AG08396 (cell line): ENCODE measurements around the gene DIAPH3.
"Not testable (repeated sequence)": the region's sequence is repeated elsewhere in the genome, so short reads cannot be mapped to it uniquely, and the experiment has no call there.

Source experiments
- DNase-seq: peaks from one replicate; pipeline ENCODE4 v3.0.0; 2012; ENCODE audit warnings: low spot score, mixed read lengths

The DIAPH3 gene

DNA sequence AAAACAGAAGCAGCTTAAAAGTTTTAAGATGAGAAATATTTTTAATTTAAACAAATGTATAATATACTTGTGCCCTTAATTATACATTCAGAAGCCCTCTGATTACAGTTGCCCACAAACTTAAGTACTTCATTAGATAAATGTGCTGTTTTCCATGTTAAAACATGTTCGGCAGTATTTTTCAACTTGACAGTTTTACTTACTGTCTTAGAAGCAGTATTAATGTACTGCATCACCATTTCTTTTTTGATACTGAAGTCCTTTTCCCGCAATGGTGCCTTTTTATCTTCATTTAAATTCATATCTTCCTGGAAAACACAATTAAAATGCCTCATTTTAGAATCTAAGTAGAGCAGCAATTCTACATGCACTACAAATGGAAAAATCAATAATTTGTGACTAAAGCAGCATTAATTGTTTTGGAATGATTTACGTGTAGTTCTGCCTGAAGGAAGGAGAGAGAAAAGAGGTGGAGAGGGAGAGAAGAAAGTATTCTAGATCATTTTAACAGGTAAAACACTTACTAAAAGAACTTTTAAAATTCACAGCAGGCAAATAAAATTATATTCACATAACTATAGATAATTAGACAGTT is 70.2 kb downstream of the DIAPH3 start:
- no peak for DNase-seq

DNA sequence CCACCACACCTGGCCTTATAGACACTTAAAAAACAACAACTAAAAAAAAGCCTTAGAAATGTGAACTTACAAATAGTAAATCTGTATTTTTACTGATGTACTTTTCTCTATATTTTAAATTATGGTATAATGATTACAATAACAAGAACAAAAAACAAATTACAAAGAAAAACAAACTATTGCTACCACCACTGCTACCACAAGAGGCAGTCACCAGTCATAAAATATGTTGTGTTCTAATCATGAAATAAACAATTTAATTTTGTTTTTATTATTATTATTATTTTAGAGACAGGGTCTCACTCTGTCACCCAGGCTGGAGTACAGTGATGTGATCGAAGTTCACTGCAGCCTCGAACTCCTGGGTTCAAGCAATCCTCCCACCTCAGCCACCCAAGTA is 72.2 kb downstream of the DIAPH3 start:
- DNase-seq, result no peak

- peak; percentile 21 for DNase-seq
These were observed 73.2 kb downstream of the DIAPH3 start for GRCh38 chr13:60090574-60090973.

GRCh38 chr13:60083780-60084179 is 79.9 kb downstream of the DIAPH3 start:
- not testable (repeated sequence) for DNase-seq

GRCh38 chr13:60080850-60081249 is 82.9 kb downstream of the DIAPH3 start:
- no peak for DNase-seq

GRCh38 chr13:60078226-60078625 is 85.5 kb downstream of the DIAPH3 start:
- no peak for DNase-seq

GRCh38 chr13:60075850-60076249 is 87.9 kb downstream of the DIAPH3 start:
- no peak for DNase-seq

- no peak for DNase-seq
These were observed 89.3 kb downstream of the DIAPH3 start for GRCh38 chr13:60074397-60074796.

DNA sequence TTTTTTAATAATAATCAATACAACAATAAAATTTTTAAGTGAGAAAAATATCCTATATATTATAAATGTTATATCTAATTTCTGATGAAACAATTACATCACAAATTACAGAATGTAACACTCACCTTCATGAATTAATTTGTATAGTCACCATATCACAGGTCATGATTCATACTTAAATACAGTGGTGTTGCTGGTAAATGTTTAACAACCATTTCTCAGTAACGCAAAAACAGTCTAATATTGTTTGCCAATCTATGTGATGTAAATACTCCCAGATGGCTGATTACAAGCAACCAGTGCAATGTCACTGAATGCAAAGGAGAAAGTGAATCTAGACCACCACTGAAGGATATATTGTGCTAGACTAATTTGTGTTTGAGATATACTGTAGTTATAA is 97.5 kb downstream of the DIAPH3 start:
- no peak for DNase-seq

DNA sequence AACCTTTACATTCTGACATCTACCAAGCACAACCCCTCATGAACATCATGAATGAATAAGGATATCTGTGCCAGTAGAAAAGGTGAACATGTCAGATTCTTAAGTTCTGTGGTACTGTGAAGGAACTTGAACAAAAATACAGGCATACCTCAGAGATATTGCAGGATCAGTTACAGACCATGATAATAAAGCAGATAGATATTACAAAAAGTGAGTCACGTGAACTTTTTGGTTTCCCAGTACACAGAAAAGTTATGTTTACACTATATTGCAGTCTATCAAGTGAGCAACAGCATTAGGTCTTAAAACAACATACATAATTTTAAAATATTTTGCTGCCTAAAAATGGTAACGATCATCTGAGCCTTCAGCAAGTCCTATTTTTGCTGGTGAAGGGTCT is 101.2 kb downstream of the DIAPH3 start:
- no peak for DNase-seq

DNA sequence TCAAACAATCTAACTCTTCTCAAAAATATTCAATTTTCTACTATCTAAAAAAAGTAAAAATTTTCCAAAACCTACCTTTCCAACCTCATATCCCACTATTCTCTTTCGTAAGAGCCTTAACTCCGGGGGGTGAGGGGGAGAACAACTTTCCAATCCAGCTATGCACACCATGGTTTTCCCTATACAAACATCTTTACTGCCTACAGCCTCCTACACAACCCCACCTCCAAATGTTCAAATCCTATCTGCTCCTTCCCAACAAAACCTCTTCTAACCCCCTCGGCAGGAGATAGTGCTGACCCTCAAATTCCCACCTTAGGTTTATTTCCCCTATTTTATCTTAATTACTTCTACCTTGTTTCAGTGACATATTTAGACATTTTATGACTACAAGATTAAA is 102.0 kb downstream of the DIAPH3 start:
- no peak for DNase-seq

DNA sequence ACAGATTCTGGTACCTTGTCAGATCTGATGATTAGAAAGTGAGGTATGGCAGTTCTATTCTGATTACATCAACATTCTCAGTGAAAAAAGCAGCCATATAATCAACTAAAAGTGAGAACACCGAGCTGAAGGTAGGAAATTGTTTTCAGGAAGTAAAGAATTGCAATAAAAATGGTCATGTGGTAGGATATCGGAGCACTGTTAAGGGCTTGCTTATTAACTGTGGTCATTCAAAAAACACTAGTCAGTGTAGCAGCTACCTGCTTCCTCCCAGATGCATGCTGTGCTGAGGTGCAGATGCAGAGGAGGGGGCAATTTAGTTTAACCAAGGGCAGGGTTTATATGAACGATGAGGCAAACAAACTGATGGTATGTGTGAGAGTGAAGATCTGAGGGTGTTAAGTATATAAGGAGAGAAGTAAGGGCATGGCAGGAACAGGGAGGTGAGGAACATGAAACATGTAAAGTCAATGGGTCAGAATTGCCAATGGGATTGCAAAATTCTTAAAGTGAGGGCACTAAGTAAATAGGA is 111.9 kb downstream of the DIAPH3 start:
- no peak for DNase-seq

DNA sequence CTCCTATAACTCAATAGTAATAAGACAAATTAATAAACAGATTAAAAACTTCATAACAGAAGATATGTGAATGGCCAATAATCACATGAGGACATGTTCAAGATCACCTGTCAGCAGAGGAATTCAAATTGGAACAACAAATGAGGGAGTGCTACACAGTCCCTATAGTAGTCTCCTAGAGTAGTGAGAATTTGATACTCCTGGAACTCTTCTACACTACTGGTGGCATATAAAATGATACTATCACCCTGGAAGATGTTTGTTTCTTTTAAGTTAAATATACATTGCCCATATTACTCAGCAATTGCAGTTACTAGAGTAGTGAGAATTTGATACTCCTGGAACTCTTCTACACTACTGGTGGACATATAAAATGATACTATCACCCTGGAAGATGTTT is 115.4 kb downstream of the DIAPH3 start:
- not testable (repeated sequence) for DNase-seq

DNA sequence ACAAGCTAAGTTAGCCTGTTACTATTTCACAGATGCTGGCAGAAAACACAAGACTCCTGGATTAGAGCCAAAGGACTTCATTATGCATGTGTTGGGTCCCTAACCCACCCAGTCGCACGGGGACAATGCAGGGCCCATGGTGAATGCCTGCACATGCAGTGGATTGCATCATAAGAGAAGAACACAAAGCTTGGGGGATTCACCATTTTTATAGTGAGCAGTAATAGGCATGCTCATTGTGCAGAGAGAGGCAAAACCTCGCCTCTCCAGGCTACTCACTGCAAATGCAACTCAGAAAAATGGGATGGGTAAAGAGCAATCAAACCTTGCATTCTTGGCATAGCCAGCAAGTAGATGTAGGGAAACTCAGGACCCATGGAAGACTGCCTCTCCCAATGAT is 115.8 kb downstream of the DIAPH3 start:
- DNase-seq, result no peak

DNA sequence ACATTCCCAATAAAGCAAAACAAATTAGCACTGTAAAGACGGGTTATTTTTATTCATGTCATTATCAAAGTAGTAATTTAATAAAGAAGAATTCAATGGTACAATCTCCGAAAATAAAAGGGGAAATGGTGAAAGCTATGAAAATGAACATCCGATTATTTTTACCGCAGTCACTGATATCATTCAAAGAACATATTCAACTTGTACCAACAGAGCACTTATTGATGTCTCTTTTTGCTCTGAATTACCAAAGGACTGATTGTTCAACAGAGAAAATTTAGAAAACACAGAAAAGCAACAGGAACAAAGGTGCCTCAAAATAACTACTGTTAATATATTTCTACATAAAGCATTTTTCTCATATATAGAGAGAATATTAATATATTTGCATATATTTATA is 119.4 kb downstream of the DIAPH3 start:
- DNase-seq, result no peak

- DNase-seq, result no peak
These were observed 120.5 kb downstream of the DIAPH3 start for GRCh38 chr13:60043262-60043661.

- DNase-seq, result not testable (repeated sequence)
These were observed 123.1 kb downstream of the DIAPH3 start for GRCh38 chr13:60040668-60041067.

GRCh38 chr13:60035874-60036273 is 127.9 kb downstream of the DIAPH3 start:
- DNase-seq, result no peak

DNA sequence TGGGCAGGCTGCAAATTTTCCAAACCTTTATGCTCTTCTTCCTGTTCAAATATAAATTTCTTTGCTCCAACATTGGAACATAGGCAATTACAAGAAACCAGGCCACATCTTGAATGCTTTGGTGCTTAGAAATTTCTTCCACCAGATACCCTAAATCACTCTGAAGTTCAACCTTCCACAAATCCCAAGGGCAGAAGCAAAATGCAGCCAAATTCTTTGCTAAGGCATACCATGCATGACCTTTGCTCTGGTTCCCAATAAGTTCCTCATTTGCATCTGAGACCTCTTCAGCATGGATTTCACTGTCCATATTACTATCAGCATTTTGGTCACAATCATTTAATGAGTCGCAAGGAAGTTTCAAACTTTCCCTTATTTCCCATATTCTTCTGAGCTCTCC is 130.9 kb downstream of the DIAPH3 start:
- DNase-seq, result no peak

DNA sequence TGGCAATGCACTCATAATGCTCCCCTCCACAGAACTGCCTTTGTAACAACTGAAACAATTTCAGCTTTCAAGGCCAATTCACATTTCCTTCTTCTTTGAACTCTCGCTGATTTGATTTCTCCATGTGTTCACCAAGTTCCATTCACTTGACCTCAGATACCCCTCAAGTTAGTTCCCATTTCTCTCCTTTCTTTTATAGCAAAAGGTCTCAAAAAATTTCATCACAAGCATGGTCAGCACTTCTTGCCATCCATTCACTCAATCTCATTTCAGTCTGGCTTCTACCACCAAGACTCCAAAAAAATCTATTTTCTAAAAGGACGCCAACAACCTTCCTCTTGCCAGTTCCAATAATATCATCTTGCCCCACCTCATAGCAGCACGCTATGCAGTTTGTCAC is 135.7 kb downstream of the DIAPH3 start:
- DNase-seq, result no peak

DNA sequence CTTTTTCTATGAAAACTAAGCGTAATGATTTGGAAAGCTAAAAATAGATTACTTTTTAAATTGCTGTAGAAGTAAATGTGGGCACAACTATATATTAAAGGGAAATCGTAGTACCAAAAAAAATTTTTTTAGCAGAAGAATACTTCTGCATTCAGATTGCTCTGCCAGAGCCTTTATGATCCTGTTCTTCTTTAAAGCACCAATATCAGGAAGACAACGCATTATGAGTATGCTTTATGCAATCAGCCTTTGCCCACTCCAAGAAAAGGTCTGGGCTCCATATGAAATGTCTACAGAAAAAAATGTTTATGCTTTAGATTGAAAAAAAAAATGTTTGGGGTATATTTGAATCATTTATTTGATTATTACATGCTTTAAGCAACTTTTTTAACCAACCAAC is 137.4 kb downstream of the DIAPH3 start:
- no peak for DNase-seq

DNA sequence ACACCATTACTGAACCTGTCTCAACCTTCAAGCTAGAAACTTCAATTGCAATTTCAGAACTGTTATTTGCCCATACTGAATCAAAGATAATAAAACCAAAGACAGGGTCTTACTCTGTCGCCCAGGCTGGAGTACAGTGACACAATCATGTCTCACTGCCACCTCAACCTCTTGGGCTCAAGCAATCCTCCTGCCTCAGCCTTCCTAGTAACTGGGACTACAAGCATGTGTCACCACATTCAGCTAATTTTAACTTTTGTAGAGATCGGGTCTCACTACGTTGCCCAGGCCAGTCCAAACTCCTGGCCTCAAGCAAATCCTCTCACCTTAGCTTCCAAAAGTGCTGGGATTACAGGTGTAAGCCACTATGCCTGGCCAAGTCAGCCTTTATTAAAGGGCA is 143.4 kb downstream of the DIAPH3 start:
- DNase-seq, result no peak

- DNase-seq, result no peak
These were observed 144.4 kb downstream of the DIAPH3 start for GRCh38 chr13:60019119-60019993.
